HG02870 (cell line): ENCODE measurements around the gene OOSP1.
"Not testable (repeated sequence)": the region's sequence is repeated elsewhere in the genome, so short reads cannot be mapped to it uniquely, and the experiment has no call there.

ENCODE experiments used
- ATAC-seq: cut with Tn5 transposase; IDR thresholded peaks from one replicate; pipeline ENCODE4 v1.9.1; 2021; ENCODE audit warnings: mild to moderate bottlenecking, moderate library complexity; ENCODE audit not compliant: unreplicated experiment

Gene OOSP1

GRCh38 chr11:59960502-59961381 is 22.5 kb downstream of the OOSP1 start:
- no peak for ATAC-seq

DNA sequence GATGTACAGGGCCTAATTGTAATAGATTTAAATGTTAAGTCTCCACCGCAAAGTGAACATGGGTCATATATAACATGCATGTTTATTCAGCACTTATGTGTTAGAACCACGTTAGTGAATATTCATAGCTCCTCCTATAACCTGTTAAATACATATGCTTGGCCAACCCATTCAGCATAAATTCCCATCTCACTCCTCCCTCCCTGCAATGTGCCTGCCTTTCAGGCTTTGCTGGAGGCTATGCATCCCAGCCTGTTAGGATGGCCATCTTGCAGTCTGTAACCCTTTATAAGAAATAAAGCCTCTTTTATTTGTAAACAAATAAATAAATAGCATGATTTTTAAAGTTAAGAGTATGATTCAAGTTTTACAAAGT is 23.9 kb downstream of the OOSP1 start:
- no peak for ATAC-seq

DNA sequence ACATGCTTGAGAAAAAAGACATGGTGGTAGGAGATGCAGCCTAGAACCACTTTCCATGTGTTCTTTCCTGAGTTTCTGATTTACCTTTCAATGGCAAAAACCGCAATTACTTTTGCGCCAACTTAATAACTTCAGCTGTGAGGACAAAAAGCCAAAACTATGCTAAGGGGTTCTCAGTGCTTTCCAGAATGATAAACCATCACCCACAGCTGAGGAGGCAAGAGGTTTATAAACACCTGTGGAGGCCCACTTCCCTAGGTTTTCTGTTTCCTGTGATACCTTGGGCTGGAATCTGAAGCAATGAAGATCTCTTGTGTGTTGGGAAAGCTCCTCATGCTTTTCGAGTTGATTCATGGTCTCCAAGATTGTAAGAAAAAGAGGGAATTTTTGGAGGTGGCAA is 25.5 kb downstream of the OOSP1 start, which contains the start of gene OOSP4A:
Gene OOSP4A, plus strand, starts transcription at position 301 of the 400 bp plus-strand sequence. Its CDS starts 0 bp downstream, at position 301.
- ATAC-seq, result no peak

DNA sequence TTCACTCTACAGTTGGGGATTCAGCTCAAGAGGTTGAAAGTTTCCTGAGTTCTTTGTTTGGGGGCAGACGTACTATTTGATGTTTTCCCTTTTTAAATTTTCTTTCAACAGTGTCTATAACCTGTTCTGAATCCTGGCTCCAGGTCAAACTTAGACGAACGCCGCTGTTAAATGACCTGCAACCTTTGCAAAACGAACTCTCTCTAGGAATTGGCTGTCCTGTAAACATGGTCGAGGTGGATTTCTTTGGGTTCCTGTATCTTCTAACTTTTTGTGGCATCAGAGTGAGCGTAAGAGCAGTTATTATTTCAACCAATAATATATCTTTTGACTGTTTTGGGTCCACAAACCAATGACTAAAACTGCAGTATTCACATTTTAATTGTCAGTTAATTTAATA is 27.2 kb downstream of the OOSP1 start:
- ATAC-seq, result no peak

GRCh38 chr11:59966201-59966600 is 28.0 kb downstream of the OOSP1 start:
- ATAC-seq, result no peak

DNA sequence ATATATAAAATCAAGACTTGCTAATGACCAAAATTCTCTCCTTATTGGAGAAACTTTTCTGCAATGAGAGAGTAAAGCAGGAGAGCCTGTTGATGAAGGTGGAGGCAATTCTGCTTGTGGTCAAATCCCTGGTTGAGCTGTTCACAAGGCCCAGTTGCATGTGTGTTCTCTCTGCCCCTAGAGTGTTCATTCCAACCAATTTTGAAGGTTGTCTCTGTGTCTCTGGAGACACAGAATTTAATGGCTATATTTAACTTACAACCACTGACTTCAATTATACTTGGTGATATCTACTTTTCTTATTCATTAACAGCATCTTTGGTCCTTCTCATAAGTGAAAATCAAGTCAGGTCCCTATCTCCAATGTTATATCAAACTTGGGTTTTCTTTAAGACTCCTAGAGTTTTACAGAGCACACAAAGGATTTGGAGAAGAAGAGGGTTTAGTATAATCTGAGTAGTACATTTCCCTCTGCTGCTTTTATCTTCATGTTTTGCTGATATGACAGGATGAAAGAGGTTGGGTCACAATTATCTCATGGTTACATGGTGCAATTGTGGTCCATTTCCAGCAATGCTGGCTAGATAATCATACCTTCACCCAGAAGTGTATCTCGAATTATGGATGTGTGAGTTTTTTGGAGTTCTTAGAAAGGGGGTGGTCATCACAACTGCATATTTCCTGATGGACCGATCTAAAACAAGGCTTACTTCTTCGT is 29.6 kb downstream of the OOSP1 start:
- no peak for ATAC-seq

DNA sequence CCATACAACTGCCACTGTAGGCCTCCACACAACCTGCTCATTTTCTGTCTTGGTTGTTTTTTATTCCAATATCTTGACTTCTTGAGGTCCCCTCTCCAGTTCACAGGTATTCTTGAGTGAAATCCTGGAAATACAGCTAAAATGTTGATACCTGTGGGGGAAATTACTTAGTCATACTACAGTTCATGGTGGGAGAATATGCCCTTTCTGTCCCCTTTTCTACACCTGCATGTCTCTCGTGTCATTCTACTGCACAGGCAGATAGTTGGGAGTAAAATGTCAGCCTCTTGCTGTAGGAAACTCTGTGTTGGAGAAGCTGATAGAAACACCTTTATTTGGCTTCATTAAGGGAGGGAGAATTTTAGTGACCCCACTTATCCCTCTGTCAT is 30.2 kb downstream of the OOSP1 start:
- ATAC-seq, result no peak

DNA sequence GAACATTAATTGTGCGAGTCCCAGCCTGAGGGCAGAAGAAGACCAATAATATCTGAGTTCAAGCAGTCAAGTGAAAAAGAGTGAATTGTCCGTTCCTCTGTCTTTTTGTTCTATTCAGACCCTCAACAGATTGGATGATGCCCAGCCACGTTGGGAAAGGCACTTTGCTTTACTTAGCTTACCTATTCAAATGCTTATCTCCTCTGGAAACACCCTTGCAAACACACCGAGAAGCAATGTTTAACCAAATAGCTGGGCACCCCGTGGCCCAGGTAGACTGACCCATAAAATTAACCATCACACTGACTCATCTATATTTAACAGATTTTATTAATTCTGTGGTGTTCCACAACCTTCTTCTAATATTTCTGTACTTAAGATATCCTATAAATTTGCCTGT is 34.9 kb downstream of the OOSP1 start:
- ATAC-seq, result no peak

DNA sequence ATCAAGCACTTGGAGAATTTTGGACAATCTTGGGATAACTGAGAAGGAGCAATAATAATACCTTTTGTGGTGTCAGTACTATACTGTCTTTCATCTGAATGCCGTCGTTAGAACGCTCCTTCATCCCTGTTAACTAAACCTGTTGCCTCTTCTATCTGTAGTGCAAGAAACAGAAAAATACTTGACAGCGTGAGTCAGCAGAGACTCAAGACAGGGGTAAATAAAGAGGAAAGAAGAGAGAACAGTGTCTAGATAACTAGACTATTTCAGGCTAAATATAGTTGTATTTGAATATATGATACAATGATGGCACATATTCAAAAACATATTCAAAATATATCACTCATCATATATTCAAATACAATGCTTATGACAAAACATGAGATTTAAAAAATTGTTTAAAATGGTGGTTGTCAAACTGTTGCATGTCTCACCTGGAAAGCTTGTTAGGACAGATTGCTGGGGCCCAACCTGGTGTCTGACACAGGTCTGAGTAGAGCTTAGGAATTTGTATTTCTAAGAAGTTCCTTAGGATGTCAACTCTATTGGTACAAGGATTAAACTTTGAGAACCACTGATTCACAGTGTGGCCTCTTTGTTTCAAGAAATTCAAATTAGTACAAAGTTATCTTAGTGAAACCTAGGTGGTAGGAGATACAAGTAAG is 43.0 kb downstream of the OOSP1 start:
- no peak for ATAC-seq

DNA sequence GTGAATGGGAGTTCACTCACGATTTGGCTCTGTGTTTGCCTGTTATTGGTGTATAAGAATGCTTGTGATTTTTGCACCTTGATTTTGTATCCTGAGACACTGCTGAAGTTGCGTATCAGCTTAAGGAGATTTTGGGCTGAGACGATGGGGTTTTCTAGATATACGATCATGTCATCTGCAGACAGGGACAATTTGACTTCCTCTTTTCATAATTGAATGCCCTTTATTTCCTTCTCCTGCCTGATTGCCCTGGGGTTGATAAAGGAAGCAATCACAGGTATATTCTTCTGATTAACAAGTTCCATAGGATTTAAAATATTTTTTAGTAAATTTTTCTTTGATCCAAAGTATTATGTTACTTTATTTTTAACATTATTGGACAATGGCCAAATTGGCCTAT is 43.8 kb downstream of the OOSP1 start:
- ATAC-seq, result not testable (repeated sequence)

GRCh38 chr11:59983212-59983611 is 45.0 kb downstream of the OOSP1 start:
- no peak for ATAC-seq

DNA sequence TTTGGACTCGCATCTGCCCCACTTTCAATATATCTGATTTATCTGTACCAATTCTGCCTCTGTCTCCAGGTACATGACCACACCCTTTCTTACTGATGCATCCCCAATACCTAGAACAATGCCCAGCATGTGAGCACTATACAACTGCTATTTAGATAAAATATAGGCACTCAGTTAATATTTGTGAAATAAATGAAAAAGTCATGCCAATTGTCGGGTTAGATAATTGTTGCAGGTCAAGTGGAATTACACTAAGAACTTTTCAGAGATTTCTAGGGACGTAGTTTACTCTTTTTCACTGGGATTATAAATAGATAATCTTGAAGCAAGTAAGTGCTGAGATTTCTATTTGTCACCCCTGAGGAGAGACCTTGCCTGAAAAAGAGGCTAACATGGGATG is 46.1 kb downstream of the OOSP1 start:
- no peak for ATAC-seq

DNA sequence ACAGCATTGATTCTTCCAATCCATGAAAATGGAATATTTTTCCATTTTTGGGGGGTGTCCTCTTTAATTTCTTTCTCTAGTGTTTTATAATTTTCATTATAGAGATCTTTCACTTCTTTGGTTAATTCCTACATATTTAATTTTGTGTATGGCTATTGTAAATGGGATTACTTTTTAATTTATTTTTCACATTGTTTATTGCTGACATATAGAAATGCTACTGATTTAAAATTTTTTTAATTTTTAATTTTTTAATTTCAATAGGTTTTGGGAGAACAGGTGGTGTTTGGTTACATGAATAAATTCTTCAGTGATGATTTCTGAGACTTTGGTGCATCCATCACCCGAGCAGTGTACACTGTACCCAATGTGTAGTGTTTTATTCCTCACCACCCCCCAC is 52.2 kb downstream of the OOSP1 start:
- no peak for ATAC-seq

- no peak for ATAC-seq
Measured at GRCh38 chr11:59992425-59992824, 54.2 kb downstream of the OOSP1 start.

GRCh38 chr11:59997800-59998199 is 59.6 kb downstream of the OOSP1 start:
- ATAC-seq, result no peak

DNA sequence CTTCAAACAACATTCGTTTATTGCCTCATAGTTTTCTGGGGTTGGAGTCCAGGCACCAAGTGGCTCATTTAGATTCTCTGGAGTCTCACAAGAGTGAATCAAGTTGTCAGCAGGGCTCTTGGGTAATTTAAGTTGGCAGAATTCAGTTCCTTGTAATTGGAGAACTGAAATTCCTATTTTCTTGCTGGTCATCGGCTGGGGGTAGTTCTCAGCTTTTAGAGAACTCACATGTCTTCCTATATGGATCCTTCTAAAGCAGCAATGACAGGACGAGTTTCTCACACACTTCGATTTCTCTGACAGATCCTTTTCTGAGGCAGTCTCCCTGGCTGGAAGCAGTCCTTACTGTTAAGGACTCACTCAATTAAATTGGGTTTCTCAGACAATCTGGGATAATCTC is 61.5 kb downstream of the OOSP1 start:
- ATAC-seq, result no peak

- ATAC-seq, result no peak
Measured at GRCh38 chr11:60003729-60004128, 65.5 kb downstream of the OOSP1 start.

GRCh38 chr11:60005360-60005759 is 67.1 kb downstream of the OOSP1 start:
- ATAC-seq, result no peak
